HG03139 (cell line): ENCODE data around the gene EPN3.

Experiments
- ATAC-seq: cut with Tn5 transposase; IDR thresholded peaks from one replicate; pipeline ENCODE4 v1.9.1; 2021; ENCODE audit not compliant: unreplicated experiment

The EPN3 gene

DNA sequence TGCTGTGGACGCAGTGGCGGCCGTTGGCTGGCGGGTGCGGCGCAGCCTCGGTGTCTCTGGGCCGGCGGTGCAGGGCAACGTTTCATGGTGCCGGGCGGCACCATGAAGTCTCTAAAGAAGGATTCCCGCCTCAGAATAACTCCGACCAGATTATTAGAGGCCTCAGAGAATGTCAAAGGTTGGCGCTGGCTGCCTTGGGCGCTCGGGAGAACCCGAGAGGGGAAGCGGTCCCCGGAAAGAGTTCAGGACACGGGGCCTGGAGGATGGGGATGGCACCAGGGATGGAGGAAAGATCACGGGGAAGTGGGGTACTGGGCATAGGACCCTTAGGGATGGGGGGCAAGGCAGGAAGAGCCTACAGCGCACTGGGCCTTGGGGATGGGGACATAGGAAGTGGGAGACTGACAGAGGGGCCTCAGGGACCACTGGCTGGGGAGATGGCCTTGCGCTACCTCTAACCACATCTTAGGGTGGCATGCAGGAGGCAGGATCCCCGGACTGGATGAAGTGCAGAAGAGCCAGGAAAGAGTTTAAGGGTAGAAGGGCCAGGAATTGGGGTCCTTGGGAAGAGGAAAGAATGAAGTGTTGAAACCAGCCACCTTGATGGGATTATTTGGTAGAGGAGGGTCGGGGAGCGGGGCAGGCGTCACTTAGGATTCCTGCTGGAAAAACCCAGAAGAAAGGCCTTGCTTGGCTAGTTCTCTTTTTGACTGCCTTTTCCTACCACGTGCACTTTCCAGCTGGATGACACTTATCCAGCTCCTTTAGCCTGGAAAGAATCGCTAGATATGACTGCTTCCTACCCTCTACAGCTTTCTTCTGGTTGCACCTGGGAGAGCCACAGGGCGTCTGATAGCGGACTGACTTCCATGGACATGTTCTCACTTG, 23.7 kb upstream of the EPN3 start:
- ATAC-seq: no peak

DNA sequence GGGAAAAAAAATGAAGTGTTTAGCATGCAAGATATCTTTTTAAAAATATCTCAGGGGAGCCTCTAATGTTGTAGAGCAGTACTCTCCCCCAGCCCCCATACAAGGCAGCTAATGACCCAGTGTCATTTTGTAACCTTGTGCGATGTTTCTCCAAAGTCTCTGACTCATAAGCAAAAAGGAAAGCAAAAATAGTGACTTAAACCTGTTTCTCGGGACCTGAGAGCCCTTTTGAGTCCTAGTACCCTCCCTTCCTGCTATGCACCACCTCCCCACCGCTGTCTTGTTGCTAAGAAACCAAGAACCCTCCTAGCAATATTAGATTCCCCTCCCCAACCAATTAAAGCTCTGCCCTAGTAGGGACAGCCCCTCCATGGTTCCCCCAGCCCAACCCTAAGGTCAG, 21.5 kb upstream of the EPN3 start:
- ATAC-seq: peak; percentile 75

DNA sequence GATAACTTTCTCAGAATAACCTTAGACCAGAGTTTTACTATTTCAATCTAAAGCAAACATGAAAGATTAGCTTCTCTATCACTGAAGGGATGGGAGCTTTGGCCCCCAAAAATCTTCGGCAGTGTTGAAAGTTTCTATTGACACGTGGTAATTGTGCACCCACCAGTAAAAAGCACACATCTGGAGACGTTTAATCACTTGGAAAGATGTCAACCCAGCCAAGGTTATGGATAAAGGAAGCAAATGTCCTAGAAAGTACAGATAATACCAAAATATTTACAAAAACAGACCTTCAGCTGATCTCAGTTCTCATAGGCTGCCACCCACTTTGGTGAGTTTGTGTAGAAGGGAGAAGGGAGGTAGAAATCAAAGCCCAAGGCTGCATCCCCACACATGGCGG, 19.0 kb upstream of the EPN3 start:
- no peak for ATAC-seq

DNA sequence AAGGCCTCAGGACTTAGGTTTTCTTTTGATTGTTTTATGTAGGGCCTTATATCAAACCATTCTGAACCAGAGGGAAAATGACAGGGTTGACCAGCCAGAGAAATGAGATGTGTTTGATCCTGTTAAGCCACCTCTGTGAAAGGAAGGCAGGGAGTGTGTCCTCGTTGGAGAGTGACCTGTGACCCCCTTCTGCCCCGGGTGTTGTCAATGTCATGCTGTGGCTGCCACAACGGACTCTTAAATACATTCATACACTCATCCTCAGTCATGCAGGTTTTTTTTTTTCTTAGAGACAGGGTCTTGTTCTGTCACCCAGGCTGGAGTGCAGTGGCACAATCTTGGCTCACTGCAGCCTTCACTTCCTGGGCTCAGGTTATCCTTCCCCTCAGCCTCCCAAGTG, 18.1 kb upstream of the EPN3 start:
- no peak for ATAC-seq

DNA sequence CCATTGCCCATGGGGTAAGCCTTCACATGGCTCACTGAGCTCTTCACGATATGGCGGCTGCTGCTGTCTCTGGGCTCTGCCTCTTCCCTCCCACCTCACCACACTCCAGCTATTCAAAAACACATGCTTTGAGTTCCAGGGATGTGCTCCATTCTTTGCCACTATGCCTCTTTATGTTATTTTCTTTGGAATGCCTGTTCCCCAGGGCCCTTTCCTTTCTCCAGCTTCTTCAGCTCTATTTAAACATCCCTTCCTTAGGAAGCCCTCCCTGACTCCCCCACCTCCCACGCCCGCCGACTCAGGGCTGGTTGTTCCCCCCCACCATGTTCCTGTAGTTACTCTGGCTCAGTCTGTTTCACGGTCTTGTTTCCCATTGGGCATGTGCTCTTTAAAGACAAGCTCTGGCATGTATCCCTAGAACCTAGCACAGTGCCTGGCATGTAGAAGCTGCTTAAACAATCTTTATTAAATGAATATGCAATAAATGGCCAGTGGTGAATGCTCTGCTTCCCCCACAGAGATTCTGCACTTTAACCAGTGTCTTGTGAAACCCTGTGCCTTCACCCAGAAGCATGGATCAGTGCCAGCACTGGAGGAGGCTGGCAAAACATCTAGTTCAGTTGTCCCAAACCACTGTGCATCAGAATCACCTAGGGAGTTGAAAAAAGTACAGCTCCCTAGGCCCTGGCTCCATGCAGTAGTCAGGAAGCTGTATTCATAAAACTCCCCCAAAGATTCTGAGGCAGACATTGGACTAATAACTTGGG, 17.4 kb upstream of the EPN3 start:
- ATAC-seq: no peak

DNA sequence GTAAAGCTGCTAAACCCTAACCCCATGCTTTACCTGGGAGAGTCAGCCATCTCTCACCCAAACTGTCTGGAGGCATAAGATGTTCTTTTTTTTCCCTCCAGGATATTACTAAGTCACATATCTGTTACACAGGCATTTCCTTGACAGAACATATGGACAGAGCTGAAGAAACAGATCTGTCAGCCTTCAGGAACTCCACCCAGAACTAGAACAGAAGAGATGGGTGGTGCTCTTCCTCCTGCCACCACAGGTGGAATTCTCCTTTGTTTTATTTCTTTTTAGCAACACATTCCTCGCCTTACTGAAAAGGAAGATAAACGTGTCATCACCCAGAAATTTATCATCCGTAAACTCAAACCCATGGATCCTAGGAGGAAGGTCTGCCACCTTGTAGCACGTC, 15.5 kb upstream of the EPN3 start:
- ATAC-seq: no peak

DNA sequence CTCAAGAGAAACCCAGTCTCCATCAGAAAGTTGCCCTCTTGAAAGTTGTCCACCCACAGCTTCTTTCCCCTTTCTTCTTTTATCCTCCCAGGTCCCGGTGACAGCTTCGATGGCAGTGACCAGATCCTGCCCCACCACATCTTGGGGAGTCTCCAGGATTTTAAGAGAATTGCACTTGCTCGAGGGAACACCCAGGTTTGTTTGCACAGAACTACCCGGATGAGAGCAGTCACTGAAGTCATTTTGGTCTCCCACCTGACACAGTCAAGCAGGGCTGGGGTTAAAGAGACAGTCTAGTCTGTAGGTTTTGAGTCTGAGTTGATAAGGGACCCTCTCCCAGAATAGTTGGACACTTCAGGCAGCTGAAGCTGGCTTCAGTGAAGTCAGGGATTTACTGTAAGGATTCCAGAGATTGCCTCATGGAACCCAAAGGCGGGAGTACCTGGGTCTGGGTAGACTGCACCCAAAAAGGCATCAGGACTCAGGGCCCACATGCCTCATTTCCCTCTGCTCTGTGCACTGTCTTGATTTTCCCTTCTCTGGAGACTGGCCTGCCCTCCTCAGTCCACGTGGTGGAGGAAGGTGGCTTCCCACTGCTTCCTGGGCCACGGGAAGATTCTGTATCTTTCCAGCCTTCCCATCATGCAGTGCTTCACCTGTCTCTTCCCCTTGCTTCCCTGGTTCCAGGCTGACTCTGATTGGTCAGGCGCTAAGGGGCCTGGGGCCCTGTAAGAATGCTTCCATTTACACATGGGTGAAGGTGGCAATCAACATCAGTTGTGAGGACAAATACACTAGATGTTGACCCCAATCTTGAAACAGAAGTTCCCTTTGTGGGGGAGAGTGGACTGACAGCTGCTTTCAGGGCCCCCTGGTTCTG, 14.8 kb upstream of the EPN3 start:
- ATAC-seq: no peak

DNA sequence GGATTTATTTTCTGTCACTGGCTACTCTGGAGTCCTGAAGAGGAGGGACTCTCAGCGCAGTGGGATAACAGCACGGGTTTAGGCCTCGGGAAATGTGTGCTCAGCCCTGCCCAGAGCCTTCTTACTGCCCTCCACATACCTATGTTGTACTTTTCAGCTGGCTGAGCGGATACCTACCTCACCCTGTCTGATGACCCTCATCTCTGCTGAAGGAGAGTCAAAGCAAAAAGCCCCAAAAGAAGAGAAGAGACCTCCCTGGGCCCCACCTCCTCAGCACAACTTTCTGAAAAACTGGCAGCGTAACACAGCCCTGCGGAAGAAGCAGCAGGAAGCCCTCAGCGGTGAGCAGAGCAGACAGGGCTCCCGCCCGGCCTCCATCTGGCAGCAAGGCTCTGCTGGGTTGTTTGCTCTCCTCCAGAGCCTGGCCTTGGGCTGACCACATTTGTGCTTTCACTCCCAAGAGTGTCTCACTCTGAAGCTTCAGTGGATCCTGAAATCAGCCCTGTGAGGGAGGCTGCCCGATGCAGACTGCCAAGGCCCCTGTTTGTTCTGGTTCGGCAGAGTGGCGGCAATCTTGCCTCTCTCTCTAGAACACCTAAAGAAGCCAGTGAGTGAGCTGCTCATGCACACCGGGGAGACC, 14.0 kb upstream of the EPN3 start:
- no peak for ATAC-seq

DNA sequence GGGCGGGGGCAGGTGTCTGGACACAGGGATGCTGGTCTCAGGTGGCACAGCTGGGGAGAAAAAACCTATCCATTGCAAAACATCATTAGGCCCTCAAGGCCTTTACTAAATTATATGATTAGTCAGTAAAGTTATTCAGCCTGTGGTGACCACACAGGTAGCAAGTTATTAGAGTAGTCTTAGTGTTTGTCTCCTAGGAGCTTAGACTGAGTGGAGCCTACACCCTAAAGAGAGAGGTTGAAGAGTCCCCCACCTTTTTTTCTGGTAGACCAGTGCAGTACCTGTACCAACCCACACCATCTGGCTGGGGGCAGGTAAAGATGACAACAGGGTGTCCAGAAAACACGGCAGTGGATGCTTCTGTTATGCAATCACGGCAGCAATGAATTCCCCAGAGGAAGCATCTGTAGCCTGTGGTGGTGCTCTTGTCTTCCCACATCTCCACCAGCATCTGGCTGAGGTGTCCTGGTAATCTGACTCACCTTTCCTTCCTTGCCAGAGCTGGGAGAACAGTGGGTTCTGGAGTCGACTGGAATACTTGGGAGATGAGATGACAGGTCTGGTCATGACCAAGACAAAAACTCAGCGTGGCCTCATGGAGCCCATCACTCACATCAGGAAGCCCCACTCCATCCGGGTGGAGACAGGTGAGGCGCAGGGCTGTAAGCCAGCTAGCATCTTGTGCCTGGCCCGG, 13.2 kb upstream of the EPN3 start:
- ATAC-seq: no peak

DNA sequence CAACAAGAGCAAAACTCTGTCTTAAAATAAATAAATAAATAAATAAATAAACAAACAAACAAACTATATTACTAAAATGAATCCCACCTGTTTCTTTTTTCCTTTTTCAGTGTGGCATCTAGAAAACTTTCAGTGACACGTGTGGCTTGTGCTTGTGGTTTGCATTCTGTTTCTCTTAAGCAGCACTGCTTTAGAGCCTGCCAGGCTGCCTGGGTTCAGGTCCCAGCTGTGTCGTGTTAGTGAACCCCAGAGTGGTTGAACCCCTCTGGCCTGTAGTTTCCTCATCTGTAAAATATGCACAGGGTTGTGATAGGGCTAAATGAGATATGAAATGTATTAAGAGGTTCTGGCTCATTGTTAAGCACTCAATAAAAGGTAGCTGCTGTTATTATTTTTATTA, 12.1 kb upstream of the EPN3 start:
- no peak for ATAC-seq

DNA sequence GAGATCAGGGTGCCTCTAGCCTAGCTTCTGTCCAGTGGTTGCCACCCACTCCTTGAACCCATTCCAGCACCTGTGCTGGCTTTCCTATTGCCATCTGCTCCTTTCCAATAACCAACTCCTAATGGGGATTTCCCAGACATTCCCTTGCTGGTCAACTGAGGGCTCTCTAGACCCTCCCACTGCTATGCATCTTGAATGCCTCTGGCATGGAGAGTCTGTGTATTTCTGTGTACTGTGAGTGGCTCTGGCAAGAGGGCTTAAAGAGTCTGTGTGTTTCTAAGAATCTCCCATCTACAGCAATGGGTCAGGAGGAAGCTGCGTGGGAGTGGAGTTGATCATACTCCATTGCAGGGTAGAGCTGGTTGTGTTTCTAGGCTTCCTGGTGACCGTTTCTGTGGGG, 11.0 kb upstream of the EPN3 start:
- ATAC-seq: no peak

DNA sequence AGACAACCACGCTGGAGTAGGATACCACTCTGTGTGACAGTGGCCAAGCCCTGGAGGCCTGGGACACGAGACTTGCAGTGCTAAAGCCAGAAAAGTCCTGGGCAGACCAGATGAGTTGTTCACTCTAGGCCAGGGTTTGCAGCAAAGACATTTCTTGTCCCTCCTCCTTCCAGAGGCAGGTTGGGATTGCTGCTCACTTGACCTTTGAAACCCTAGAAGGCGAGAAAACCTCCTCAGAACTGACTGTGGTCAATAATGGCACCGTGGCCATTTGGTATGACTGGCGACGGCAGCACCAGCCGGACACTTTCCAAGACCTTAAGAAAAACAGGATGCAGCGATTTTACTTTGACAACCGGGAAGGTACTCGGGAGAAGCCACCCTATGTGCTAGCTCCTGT, 9.8 kb upstream of the EPN3 start:
- ATAC-seq: no peak

DNA sequence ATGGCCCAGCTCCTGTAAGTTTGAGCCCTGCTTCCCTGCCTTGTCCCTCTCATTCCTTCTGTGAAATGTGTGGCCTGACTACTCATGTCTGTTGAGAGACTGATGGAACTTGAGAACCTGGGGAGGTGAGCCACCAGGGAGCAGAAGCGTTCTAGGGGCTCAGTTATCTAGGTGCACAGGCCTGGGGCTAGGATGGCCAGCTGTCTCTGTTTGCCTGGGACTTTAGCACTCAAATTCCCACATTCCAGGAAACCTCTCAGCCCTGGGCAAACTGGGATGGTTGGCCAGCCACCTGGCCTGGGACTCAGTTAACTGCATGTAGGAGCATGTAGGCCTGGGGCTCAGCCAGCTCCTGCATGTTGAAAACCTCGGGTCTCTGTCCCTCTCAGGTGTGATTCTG, 9.3 kb upstream of the EPN3 start:
- ATAC-seq: no peak

DNA sequence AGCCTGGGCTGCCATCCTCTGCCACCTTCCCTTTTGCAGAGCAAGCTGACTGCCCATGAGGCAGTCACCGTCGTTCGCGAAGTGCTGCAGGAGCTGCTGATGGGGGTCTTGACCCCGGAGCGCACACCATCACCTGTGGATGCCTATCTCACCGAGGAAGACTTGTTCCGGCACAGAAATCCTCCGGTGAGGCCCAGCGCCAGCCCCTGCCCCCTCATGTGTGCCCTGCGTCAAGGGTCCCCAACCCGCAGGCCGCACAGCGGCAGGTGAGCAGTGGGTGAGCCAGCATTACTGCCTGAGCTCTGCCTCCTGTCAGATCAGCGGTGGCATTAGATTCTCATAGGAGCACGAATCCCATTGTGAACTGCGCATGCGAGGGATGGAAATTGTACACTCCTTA, 7.7 kb upstream of the EPN3 start:
- no peak for ATAC-seq

DNA sequence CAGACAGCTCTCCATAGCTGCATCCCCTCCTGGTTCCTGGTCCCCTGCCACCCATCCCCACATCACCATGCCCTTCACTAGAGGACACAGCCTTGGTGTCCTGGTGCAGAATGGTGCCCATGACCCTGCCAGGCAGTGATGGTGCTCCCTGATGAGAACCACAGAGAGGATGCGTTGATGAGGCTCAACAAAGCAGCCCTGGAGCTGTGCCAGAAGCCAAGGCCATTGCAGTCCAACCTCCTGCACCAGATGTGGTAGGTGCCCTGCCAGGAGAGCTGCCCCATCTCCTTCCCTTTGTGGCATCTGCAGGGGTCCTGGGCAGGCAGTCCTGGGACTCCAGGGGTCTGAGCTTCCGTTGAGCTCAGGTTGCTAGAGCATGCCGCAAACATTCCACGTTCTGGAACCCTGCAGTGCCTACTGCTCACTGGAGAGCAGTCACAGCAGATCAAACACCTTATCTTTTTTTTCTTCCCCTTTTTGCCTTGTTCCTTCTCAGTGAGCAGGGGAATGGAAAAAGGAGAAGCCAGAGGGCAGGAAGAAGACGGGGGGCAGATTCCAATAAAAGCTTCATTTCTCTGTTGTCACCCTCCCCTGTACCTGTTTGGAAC, 5.3 kb upstream of the EPN3 start:
- no peak for ATAC-seq

DNA sequence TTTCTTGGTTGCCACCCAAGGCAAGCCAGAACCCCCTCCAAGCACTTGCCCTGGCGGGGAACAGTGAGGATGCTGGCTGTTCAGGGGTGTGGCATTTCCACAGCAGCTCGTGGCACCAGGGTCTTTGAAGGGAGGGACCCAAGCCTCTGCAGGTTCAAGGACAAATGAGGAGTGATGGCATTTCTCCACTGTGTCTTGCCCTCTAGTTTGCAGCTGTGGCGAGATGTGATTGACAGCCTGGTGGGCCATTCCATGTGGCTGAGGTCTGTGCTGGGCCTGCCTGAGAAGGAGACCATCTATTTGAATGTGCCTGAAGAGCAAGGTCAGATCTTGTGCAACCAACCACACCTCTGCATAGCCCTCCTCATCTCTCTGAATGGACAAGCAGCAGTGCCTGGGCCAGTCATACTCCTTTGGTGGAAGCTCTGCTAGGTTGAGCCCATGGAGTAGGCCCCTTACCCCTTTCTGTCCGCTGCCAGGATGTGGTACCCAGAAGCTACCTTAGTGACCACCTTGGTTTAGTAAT, 4.5 kb upstream of the EPN3 start:
- ATAC-seq: no peak

DNA sequence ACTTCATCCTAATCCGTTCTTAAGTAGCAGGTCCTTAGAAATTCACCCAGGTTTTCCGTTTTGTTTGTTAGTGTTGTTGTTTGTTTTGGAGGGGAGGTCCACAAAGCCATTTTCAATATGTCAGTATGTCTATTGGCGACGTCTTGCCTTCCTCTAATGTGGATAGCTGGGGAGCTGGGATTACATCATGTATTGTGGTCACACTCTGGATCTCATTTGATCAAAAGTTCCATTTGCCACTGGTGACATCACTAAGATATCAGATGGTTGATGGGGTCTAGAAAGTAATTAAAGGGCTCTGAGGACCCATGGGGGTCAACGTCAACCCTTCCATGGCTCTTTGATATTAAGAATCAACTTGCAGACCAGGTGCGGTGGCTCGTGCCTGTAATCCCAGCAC, 2.7 kb upstream of the EPN3 start:
- ATAC-seq: no peak

DNA sequence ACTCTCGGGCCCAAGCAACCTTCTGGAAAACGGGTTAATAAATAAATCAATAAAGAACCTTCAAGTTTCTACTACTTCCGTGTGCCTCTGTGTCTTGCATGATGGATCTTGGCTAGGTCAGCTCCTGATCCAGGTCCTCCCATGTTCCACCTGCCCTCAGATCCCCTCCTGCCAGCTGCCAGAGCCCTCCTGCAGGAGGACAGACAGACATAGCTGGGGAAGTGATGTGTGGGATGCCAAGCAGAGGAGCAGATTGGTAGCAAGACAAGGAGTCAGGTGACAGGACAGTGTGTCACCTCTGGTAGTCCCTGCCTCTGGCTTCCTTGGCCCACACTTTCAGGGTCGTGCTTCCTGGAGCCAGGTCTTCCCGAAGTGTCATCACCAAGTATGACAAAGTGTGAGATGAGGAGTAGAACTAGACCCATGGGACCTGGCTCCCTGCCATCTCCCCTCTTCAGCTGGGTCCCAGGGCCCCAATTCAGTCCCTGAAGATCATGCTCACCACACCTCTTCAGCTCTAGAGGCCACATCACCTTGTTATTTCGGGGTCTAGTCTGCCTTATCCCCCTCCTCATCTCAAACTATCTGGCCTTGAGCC, 1.0 kb upstream of the EPN3 start:
- ATAC-seq: no peak

DNA sequence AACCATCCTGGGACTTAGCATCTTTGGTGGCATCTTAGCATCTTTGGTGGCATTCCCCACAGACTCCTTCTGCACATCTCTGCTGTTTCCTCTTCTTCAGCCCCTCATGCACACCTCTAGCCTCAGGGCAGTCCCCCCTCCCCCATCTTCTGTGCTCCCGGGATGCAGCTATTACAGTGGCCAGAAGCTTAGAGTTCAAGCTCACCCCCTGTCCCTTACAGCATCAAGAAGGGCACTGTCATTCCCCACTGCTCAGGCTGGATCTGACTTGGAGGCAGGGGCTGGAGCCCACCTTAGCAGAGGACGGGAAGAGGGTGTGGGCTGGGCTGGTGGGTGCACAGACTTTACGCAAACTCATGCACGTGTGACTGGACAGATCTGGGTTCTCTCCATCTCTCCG, 650 bp downstream of the EPN3 start:
- no peak for ATAC-seq
